A549 (cell line): ENCODE measurements around the gene TIGD6.

Experiments
- POLR2A ChIP-seq: IDR thresholded peaks from 2 replicates; pipeline ENCODE4 v1.6.1; 2012; ENCODE audit warnings: mild to moderate bottlenecking, low read length
- RARB ChIP-seq: fragments of 250-450 bp; sonication (Bioruptor Pico); IDR thresholded peaks from 2 replicates; pipeline ENCODE4 v1.8.0; 2021; ENCODE audit warnings: mild to moderate bottlenecking, moderate library complexity
- RNF2 ChIP-seq: fragments of 200-600 bp; sonication (generic); IDR thresholded peaks from 2 replicates; pipeline ENCODE4 v1.6.1; 2016; ENCODE audit warnings: low read depth, mild to moderate bottlenecking, antibody characterized with exemption, moderate library complexity, borderline replicate concordance
- ZNF302 ChIP-seq: fragments of 250-450 bp; sonication (Bioruptor Pico); IDR thresholded peaks from 2 replicates; pipeline ENCODE4 v1.9.0; 2021; ENCODE audit warnings: inconsistent platforms, mild to moderate bottlenecking, moderate library complexity
- TF ChIP-seq, protein P1 (sequence below): IDR thresholded peaks from 2 replicates; pipeline ENCODE4 v1.6.1; 2012; ENCODE audit warnings: low read depth, borderline replicate concordance
- TF ChIP-seq, protein P2 (sequence below): fragments of >200 bp; sonication (Bioruptor Twin); formaldehyde crosslinking; IDR thresholded peaks from 3 replicates; pipeline ENCODE4 v1.5.1; 2016
- TF ChIP-seq, protein P3 (sequence below): fragments of 450-650 bp; IDR thresholded peaks from 2 replicates; pipeline ENCODE4 v1.6.1; 2014; ENCODE audit warnings: antibody characterized with exemption
- TF ChIP-seq, protein P4 (sequence below): fragments of 200-600 bp; sonication (generic); IDR thresholded peaks from 2 replicates; pipeline ENCODE4 v1.6.1; 2016; ENCODE audit warnings: antibody characterized with exemption, mild to moderate bottlenecking, moderate library complexity
- TF ChIP-seq, protein P5 (sequence below): fragments of 150-350 bp; IDR thresholded peaks from 2 replicates; pipeline ENCODE4 v1.6.1; 2014; ENCODE audit warnings: low read depth, mild to moderate bottlenecking, low read length
- TF ChIP-seq, protein P6 (sequence below): fragments of >200 bp; sonication (Bioruptor Twin); formaldehyde crosslinking; IDR thresholded peaks from 3 replicates; pipeline ENCODE4 v1.6.1; 2016

DNA sequence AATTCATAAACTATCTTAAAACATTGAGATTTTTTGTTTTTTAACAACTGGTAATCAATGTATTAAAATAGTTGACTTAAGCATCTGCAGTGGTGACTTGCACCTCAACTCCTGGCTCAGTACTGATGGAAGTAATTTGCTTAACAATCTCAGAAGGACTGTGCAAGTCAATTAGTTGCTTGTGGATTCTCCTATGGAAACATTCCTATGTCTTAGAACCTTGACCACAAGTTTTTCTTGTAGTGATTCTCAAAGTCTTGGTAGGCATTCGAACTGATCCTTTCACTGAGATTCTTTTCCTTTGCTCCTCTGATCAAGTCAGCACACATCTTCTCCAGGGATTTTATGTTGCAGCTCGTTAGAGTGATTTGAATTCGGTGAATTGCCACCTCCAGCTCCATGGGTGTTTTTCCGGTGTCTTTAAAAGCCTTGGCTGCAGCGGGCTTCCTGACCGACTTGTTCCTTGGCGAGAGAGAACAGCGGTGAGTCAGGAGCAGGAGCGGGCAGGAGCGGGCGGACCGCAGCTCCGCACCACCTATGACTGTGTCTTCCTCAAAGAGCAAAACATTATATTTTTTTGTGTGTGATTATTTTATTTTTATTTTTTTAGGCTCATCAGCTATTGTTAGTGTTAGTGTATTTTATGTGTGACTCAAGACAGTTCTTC is 21.2 kb upstream of the TIGD6 start:
- TF ChIP-seq, protein P1, sequence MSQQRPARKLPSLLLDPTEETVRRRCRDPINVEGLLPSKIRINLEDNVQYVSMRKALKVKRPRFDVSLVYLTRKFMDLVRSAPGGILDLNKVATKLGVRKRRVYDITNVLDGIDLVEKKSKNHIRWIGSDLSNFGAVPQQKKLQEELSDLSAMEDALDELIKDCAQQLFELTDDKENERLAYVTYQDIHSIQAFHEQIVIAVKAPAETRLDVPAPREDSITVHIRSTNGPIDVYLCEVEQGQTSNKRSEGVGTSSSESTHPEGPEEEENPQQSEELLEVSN: no peak
- TF ChIP-seq, protein P2, sequence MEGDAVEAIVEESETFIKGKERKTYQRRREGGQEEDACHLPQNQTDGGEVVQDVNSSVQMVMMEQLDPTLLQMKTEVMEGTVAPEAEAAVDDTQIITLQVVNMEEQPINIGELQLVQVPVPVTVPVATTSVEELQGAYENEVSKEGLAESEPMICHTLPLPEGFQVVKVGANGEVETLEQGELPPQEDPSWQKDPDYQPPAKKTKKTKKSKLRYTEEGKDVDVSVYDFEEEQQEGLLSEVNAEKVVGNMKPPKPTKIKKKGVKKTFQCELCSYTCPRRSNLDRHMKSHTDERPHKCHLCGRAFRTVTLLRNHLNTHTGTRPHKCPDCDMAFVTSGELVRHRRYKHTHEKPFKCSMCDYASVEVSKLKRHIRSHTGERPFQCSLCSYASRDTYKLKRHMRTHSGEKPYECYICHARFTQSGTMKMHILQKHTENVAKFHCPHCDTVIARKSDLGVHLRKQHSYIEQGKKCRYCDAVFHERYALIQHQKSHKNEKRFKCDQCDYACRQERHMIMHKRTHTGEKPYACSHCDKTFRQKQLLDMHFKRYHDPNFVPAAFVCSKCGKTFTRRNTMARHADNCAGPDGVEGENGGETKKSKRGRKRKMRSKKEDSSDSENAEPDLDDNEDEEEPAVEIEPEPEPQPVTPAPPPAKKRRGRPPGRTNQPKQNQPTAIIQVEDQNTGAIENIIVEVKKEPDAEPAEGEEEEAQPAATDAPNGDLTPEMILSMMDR: no peak
- TF ChIP-seq RNF2: no peak
- TF ChIP-seq, protein P3, sequence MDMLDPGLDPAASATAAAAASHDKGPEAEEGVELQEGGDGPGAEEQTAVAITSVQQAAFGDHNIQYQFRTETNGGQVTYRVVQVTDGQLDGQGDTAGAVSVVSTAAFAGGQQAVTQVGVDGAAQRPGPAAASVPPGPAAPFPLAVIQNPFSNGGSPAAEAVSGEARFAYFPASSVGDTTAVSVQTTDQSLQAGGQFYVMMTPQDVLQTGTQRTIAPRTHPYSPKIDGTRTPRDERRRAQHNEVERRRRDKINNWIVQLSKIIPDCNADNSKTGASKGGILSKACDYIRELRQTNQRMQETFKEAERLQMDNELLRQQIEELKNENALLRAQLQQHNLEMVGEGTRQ: no peak
- TF ChIP-seq, protein P4, sequence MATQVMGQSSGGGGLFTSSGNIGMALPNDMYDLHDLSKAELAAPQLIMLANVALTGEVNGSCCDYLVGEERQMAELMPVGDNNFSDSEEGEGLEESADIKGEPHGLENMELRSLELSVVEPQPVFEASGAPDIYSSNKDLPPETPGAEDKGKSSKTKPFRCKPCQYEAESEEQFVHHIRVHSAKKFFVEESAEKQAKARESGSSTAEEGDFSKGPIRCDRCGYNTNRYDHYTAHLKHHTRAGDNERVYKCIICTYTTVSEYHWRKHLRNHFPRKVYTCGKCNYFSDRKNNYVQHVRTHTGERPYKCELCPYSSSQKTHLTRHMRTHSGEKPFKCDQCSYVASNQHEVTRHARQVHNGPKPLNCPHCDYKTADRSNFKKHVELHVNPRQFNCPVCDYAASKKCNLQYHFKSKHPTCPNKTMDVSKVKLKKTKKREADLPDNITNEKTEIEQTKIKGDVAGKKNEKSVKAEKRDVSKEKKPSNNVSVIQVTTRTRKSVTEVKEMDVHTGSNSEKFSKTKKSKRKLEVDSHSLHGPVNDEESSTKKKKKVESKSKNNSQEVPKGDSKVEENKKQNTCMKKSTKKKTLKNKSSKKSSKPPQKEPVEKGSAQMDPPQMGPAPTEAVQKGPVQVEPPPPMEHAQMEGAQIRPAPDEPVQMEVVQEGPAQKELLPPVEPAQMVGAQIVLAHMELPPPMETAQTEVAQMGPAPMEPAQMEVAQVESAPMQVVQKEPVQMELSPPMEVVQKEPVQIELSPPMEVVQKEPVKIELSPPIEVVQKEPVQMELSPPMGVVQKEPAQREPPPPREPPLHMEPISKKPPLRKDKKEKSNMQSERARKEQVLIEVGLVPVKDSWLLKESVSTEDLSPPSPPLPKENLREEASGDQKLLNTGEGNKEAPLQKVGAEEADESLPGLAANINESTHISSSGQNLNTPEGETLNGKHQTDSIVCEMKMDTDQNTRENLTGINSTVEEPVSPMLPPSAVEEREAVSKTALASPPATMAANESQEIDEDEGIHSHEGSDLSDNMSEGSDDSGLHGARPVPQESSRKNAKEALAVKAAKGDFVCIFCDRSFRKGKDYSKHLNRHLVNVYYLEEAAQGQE: no peak
- TF ChIP-seq POLR2A: no peak
- TF ChIP-seq, protein P5, sequence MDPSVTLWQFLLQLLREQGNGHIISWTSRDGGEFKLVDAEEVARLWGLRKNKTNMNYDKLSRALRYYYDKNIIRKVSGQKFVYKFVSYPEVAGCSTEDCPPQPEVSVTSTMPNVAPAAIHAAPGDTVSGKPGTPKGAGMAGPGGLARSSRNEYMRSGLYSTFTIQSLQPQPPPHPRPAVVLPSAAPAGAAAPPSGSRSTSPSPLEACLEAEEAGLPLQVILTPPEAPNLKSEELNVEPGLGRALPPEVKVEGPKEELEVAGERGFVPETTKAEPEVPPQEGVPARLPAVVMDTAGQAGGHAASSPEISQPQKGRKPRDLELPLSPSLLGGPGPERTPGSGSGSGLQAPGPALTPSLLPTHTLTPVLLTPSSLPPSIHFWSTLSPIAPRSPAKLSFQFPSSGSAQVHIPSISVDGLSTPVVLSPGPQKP: no peak
- TF ChIP-seq, protein P6, sequence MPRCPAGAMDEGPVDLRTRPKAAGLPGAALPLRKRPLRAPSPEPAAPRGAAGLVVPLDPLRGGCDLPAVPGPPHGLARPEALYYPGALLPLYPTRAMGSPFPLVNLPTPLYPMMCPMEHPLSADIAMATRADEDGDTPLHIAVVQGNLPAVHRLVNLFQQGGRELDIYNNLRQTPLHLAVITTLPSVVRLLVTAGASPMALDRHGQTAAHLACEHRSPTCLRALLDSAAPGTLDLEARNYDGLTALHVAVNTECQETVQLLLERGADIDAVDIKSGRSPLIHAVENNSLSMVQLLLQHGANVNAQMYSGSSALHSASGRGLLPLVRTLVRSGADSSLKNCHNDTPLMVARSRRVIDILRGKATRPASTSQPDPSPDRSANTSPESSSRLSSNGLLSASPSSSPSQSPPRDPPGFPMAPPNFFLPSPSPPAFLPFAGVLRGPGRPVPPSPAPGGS: no peak
- TF ChIP-seq RARB: no peak
- no peak for TF ChIP-seq ZNF302 (CRISPR knock-in tag)
